Measurements from ENCODE around the gene DUS2. TPM values are rescaled to one million over a fixed set of nuclear protein-coding genes. Genes with fewer than 3 reads are reported as not detected.
A peak's percentile ranks its signal among the peaks of the same experiment; 100 is the strongest.

DUS2 gene
- total RNA-seq, 1 experiment from 2014 or later = 27.9 TPM

GRCh38 chr16:68079376-68079625, 56.2 kb downstream of the DUS2 start (continued):
- TF ChIP-seq ZNF396 (CRISPR knock-in tag; IDR thresholded peaks at IDR 0.05; ENCODE audit: borderline replicate concordance) (no peak), ATF3 (CRISPR knock-in tag; conservative IDR thresholded peaks at IDR 0.05) (no peak), MLX (CRISPR knock-in tag; IDR thresholded peaks at IDR 0.05) (no peak)

GRCh38 chr16:68079626-68080344, 56.7 kb downstream of the DUS2 start:
- ChIA-PET POLR2A (interaction anchor here (0.6 kb wide), 1 partner anchor 65 kb away, joined by 3 read pairs; no protein-coding TSS in a partner anchor), CTCF (interaction anchor here (0.7 to 1.0 kb wide), 2 partner anchors 14 to 182 kb away, joined by 3 to 4 read pairs; no protein-coding TSS in a partner anchor)
- Mint-ChIP-seq H3K4me1 (peaks cover 9% of the 10 kb centered on the region), H3K27ac (no peak overlapping the region), H3K4me3 (no peak overlapping the region), H3K36me3 (peaks cover 19% of the 10 kb centered on the region), H3K27me3 (ENCODE audit: low read depth) (no peaks in the 10 kb centered on the region), H3K9me3 (no peaks in the 10 kb centered on the region)
- TF ChIP-seq GABPB1 (CRISPR knock-in tag; IDR thresholded peaks at IDR 0.05) = peak; percentile 54
- TF ChIP-seq ELF4 (CRISPR knock-in tag; IDR thresholded peaks at IDR 0.05; ENCODE audit: low read depth) = no peak
- ATAC-seq (no peak), DNase-seq (ENCODE audit: low spot score) (no peak)

- ChIA-PET CTCF (interaction anchor here (0.6 kb wide), 1 partner anchor 157 kb away, joined by 3 read pairs; no protein-coding TSS in a partner anchor), POLR2A (no interaction called here)
- no peaks in the 10 kb centered on the region for H3K9me3 Mint-ChIP-seq
- H3K4me1 Mint-ChIP-seq = peaks cover 16% of the 10 kb centered on the region
- no peak for ATAC-seq
- H3K27me3 Mint-ChIP-seq (ENCODE audit: low read depth) = no peaks in the 10 kb centered on the region
- DNase-seq (ENCODE audit: low spot score) = no peak
- H3K27ac Mint-ChIP-seq = no peak overlapping the region
- peaks cover 8% of the 10 kb centered on the region for H3K36me3 Mint-ChIP-seq
- no peak overlapping the region for H3K4me3 Mint-ChIP-seq
- TF ChIP-seq PRDM15 (CRISPR knock-in tag; IDR thresholded peaks at IDR 0.05) (no peak), MXD4 (CRISPR knock-in tag; IDR thresholded peaks at IDR 0.05; ENCODE audit: borderline replicate concordance) (no peak), SMAD4 (CRISPR knock-in tag; IDR thresholded peaks at IDR 0.05) (no peak), ESRRA (CRISPR knock-in tag; IDR thresholded peaks at IDR 0.05; ENCODE audit: borderline replicate concordance) (no peak), ETV6 (CRISPR knock-in tag; IDR thresholded peaks at IDR 0.05) (no peak), SMAD3 (CRISPR knock-in tag; IDR thresholded peaks at IDR 0.05; ENCODE audit: borderline replicate concordance) (no peak), ZBTB21 (CRISPR knock-in tag; IDR thresholded peaks at IDR 0.05; ENCODE audit: borderline replicate concordance) (no peak), JAZF1 (CRISPR knock-in tag; IDR thresholded peaks at IDR 0.05) (no peak), SOX15 (CRISPR knock-in tag; IDR thresholded peaks at IDR 0.05) (no peak)
- TF ChIP-seq, protein P1, sequence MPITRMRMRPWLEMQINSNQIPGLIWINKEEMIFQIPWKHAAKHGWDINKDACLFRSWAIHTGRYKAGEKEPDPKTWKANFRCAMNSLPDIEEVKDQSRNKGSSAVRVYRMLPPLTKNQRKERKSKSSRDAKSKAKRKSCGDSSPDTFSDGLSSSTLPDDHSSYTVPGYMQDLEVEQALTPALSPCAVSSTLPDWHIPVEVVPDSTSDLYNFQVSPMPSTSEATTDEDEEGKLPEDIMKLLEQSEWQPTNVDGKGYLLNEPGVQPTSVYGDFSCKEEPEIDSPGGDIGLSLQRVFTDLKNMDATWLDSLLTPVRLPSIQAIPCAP (CRISPR knock-in tag; IDR thresholded peaks at IDR 0.05) = no peak
- TF ChIP-seq, protein P2, sequence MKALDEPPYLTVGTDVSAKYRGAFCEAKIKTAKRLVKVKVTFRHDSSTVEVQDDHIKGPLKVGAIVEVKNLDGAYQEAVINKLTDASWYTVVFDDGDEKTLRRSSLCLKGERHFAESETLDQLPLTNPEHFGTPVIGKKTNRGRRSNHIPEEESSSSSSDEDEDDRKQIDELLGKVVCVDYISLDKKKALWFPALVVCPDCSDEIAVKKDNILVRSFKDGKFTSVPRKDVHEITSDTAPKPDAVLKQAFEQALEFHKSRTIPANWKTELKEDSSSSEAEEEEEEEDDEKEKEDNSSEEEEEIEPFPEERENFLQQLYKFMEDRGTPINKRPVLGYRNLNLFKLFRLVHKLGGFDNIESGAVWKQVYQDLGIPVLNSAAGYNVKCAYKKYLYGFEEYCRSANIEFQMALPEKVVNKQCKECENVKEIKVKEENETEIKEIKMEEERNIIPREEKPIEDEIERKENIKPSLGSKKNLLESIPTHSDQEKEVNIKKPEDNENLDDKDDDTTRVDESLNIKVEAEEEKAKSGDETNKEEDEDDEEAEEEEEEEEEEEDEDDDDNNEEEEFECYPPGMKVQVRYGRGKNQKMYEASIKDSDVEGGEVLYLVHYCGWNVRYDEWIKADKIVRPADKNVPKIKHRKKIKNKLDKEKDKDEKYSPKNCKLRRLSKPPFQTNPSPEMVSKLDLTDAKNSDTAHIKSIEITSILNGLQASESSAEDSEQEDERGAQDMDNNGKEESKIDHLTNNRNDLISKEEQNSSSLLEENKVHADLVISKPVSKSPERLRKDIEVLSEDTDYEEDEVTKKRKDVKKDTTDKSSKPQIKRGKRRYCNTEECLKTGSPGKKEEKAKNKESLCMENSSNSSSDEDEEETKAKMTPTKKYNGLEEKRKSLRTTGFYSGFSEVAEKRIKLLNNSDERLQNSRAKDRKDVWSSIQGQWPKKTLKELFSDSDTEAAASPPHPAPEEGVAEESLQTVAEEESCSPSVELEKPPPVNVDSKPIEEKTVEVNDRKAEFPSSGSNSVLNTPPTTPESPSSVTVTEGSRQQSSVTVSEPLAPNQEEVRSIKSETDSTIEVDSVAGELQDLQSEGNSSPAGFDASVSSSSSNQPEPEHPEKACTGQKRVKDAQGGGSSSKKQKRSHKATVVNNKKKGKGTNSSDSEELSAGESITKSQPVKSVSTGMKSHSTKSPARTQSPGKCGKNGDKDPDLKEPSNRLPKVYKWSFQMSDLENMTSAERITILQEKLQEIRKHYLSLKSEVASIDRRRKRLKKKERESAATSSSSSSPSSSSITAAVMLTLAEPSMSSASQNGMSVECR (CRISPR knock-in tag; IDR thresholded peaks at IDR 0.05; ENCODE audit: borderline replicate concordance) = no peak
- TF ChIP-seq, protein P3, sequence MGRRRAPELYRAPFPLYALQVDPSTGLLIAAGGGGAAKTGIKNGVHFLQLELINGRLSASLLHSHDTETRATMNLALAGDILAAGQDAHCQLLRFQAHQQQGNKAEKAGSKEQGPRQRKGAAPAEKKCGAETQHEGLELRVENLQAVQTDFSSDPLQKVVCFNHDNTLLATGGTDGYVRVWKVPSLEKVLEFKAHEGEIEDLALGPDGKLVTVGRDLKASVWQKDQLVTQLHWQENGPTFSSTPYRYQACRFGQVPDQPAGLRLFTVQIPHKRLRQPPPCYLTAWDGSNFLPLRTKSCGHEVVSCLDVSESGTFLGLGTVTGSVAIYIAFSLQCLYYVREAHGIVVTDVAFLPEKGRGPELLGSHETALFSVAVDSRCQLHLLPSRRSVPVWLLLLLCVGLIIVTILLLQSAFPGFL (CRISPR knock-in tag; IDR thresholded peaks at IDR 0.05; ENCODE audit: borderline replicate concordance) = no peak
Measured at GRCh38 chr16:68081861-68082628, 59.0 kb downstream of the DUS2 start.
